HAP-1 (cell line): ENCODE data around the gene SOWAHA.
"Not testable (repeated sequence)": the region's sequence is repeated elsewhere in the genome, so short reads cannot be mapped to it uniquely, and the experiment has no call there.

Experiments
- DNase-seq, 2 experiments: peaks; one replicate each; pipeline ENCODE4 v3.0.0-alpha.2; 2016 to 2020; ENCODE audit warnings: low spot score in 2 of 2
- H3K27me3 ChIP-seq: fragments of 250-450 bp; sonication (Bioruptor Pico); 2 replicates; pipeline ENCODE4 v1.5.1; 2020; ENCODE audit warnings: low read depth, mild to moderate bottlenecking, moderate library complexity
- H3K36me3 ChIP-seq: fragments of 250-450 bp; sonication (Bioruptor Pico); replicated peaks from 2 replicates; pipeline ENCODE4 v1.5.1; 2020; ENCODE audit warnings: mild to moderate bottlenecking
- H3K4me1 ChIP-seq: fragments of 250-450 bp; sonication (Bioruptor Pico); 2 replicates; pipeline ENCODE4 v1.5.1; 2020; ENCODE audit warnings: mild to moderate bottlenecking
- H3K4me3 ChIP-seq: fragments of 250-450 bp; sonication (Bioruptor Pico); 2 replicates; pipeline ENCODE4 v1.5.1; 2020; ENCODE audit warnings: mild to moderate bottlenecking, moderate library complexity
- H3K9me3 ChIP-seq: fragments of 250-450 bp; sonication (Bioruptor Pico); 2 replicates; pipeline ENCODE4 v1.5.1; 2020; ENCODE audit warnings: mild to moderate bottlenecking, moderate library complexity
- in situ Hi-C: fragments of 300-500 bp; cut with MboI; formaldehyde crosslinking; loops from 3 replicates; pipeline ENCODE4 v1.14.3; 2020; ENCODE audit warnings: low sequenced_read_pairs, inconsistent platforms, mixed read lengths

The SOWAHA gene

GRCh38 chr5:132848270-132848669, 35.2 kb downstream of the SOWAHA start:
- DNase-seq, result no peak
- Histone ChIP-seq H3K9me3 (no peaks in the 10 kb centered on the region), H3K27me3 (no peaks in the 10 kb centered on the region), H3K36me3 (no peaks in the 10 kb centered on the region), H3K4me1 (peaks cover 16% of the 10 kb centered on the region), H3K4me3 (no peak overlapping the region)
- in situ Hi-C loops, result no loop called here

GRCh38 chr5:132849347-132849746, 36.2 kb downstream of the SOWAHA start:
- H3K4me3 ChIP-seq, result no peak overlapping the region
- no peaks in the 10 kb centered on the region for H3K9me3 ChIP-seq
- DNase-seq, result peak in 1 of 2 experiments; percentile 72
- peaks cover 17% of the 10 kb centered on the region for H3K4me1 ChIP-seq
- in situ Hi-C loops, result no loop called here
- H3K27me3 ChIP-seq, result no peaks in the 10 kb centered on the region
- H3K36me3 ChIP-seq, result no peaks in the 10 kb centered on the region

- DNase-seq, result no peak
- H3K4me1 ChIP-seq, result peaks cover 19% of the 10 kb centered on the region
- no peaks in the 10 kb centered on the region for H3K36me3 ChIP-seq
- H3K4me3 ChIP-seq, result no peak overlapping the region
- H3K27me3 ChIP-seq, result no peaks in the 10 kb centered on the region
- in situ Hi-C loops, result no loop called here
- no peaks in the 10 kb centered on the region for H3K9me3 ChIP-seq
These were observed 37.0 kb downstream of the SOWAHA start for GRCh38 chr5:132850066-132850465.

- in situ Hi-C loops, result no loop called here
- H3K4me3 ChIP-seq, result no peak overlapping the region
These were observed 40.2 kb downstream of the SOWAHA start for GRCh38 chr5:132853323-132853722.

GRCh38 chr5:132853790-132854189, 40.7 kb downstream of the SOWAHA start:
- H3K4me1 ChIP-seq, result peaks cover 16% of the 10 kb centered on the region
- in situ Hi-C loops, result no loop called here

More at GRCh38 chr5:132853323-132853722, 40.2 kb downstream of the SOWAHA start:
- Histone ChIP-seq H3K9me3 (no peaks in the 10 kb centered on the region), H3K36me3 (no peaks in the 10 kb centered on the region), H3K4me1 (peaks cover 19% of the 10 kb centered on the region), H3K27me3 (no peaks in the 10 kb centered on the region)
- no peak for DNase-seq

GRCh38 chr5:132854301-132854700, 41.2 kb downstream of the SOWAHA start:
- H3K27me3 ChIP-seq, result no peaks in the 10 kb centered on the region
- H3K36me3 ChIP-seq, result no peaks in the 10 kb centered on the region
- no peaks in the 10 kb centered on the region for H3K9me3 ChIP-seq
- peak in 1 of 2 experiments; percentile 17 for DNase-seq
- peaks cover 11% of the 10 kb centered on the region for H3K4me1 ChIP-seq
- in situ Hi-C loops, result no loop called here
- H3K4me3 ChIP-seq, result no peak overlapping the region

More at GRCh38 chr5:132853790-132854189, 40.7 kb downstream of the SOWAHA start:
- Histone ChIP-seq H3K9me3 (no peaks in the 10 kb centered on the region), H3K27me3 (no peaks in the 10 kb centered on the region), H3K4me3 (no peak overlapping the region), H3K36me3 (no peaks in the 10 kb centered on the region)
- no peak for DNase-seq

GRCh38 chr5:132854992-132855391, 41.9 kb downstream of the SOWAHA start:
- H3K4me3 ChIP-seq, H3K4me1 ChIP-seq, in situ Hi-C loops, H3K27me3 ChIP-seq, H3K9me3 ChIP-seq, DNase-seq, H3K36me3 ChIP-seq: not testable (repeated sequence)

GRCh38 chr5:132856011-132856410, 42.9 kb downstream of the SOWAHA start:
- in situ Hi-C loops, result no loop called here
- H3K4me1 ChIP-seq, result peaks cover 4% of the 10 kb centered on the region; the same call in 1 of the 2 replicates
- no peaks in the 10 kb centered on the region for H3K36me3 ChIP-seq
- DNase-seq, result no peak
- no peaks in the 10 kb centered on the region for H3K9me3 ChIP-seq
- H3K4me3 ChIP-seq, result no peak overlapping the region
- H3K27me3 ChIP-seq, result peaks cover 6% of the 10 kb centered on the region; the same call in 1 of the 2 replicates

- Histone ChIP-seq H3K4me1 (no peaks in the 10 kb centered on the region), H3K9me3 (no peaks in the 10 kb centered on the region), H3K4me3 (no peak overlapping the region), H3K36me3 (no peaks in the 10 kb centered on the region), H3K27me3 (peaks cover 6% of the 10 kb centered on the region; the same call in 1 of the 2 replicates)
- no peak for DNase-seq
- in situ Hi-C loops, result no loop called here
These were observed 46.9 kb downstream of the SOWAHA start for GRCh38 chr5:132859889-132860437.

- Histone ChIP-seq H3K4me3 (no peak overlapping the region), H3K9me3 (no peaks in the 10 kb centered on the region), H3K36me3 (no peaks in the 10 kb centered on the region), H3K27me3 (peaks cover 6% of the 10 kb centered on the region; the same call in 1 of the 2 replicates), H3K4me1 (peaks cover 1% of the 10 kb centered on the region)
- in situ Hi-C loops, result no loop called here
- no peak for DNase-seq
These were observed 47.6 kb downstream of the SOWAHA start for GRCh38 chr5:132860742-132861141.

GRCh38 chr5:132865668-132866341, 52.7 kb downstream of the SOWAHA start:
- H3K4me1 ChIP-seq, result peaks cover 11% of the 10 kb centered on the region
- in situ Hi-C loops, result no loop called here
- no peaks in the 10 kb centered on the region for H3K27me3 ChIP-seq
- no peak for DNase-seq
- H3K9me3 ChIP-seq, result no peaks in the 10 kb centered on the region
- H3K36me3 ChIP-seq, result peaks cover 36% of the 10 kb centered on the region
- peak overlapping the region; percentile 98 for H3K4me3 ChIP-seq
